ENCODE data around the gene PTPRT. TPM values are rescaled to one million over a fixed set of nuclear protein-coding genes. Genes with fewer than 3 reads are reported as not detected.

PTPRT gene
- total RNA-seq, 1 donor: under 0.01 TPM

GRCh38 chr20:42494290-42494689 is 695.4 kb downstream of the PTPRT start:
- Histone ChIP-seq H3K4me3 (ENCODE audit: low read length) (no peak overlapping the region), H3K4me1 (ENCODE audit: insufficient read depth, low read length) (peaks cover 7% of the 10 kb centered on the region), H3K9me3 (ENCODE audit: low read depth, low read length) (no peaks in the 10 kb centered on the region), H3K27me3 (ENCODE audit: insufficient read depth, low read length) (no peaks in the 10 kb centered on the region)

GRCh38 chr20:42493001-42493400 is 696.7 kb downstream of the PTPRT start:
- H3K4me1 ChIP-seq (ENCODE audit: insufficient read depth, low read length): peaks cover 7% of the 10 kb centered on the region
- no peak overlapping the region for H3K4me3 ChIP-seq (ENCODE audit: low read length)
- no peaks in the 10 kb centered on the region for H3K9me3 ChIP-seq (ENCODE audit: low read depth, low read length)
- no peaks in the 10 kb centered on the region for H3K27me3 ChIP-seq (ENCODE audit: insufficient read depth, low read length)

DNA sequence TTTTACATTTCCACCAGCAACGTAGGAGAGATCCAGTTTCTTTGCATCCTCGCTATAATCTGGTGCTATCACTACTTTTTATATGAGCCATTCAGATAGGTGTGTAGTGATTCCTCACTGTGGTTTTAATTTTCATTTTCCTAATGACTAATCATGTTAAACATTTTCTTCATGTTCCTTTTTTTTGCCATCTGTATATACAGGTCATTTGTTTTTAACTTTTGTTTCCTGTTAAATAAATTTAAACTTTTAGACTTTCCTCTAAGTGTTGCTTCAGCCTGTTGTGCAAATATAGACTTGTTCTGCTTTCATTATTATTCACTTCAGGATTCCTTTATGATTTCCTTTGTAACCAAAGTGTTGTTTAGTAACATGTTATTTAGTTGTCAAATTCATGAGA is 697.4 kb downstream of the PTPRT start:
- Histone ChIP-seq H3K9me3 (ENCODE audit: low read depth, low read length) (no peaks in the 10 kb centered on the region), H3K4me3 (ENCODE audit: low read length) (no peak overlapping the region), H3K27me3 (ENCODE audit: insufficient read depth, low read length) (no peaks in the 10 kb centered on the region), H3K4me1 (ENCODE audit: insufficient read depth, low read length) (peaks cover 7% of the 10 kb centered on the region)

- Histone ChIP-seq H3K4me1 (ENCODE audit: insufficient read depth, low read length) (peaks cover 18% of the 10 kb centered on the region), H3K4me3 (ENCODE audit: low read length) (no peak overlapping the region), H3K27me3 (ENCODE audit: insufficient read depth, low read length) (no peaks in the 10 kb centered on the region), H3K9me3 (ENCODE audit: low read depth, low read length) (no peaks in the 10 kb centered on the region)
These were observed 704.1 kb downstream of the PTPRT start for GRCh38 chr20:42485556-42485955.

- H3K27me3 ChIP-seq (ENCODE audit: insufficient read depth, low read length): no peaks in the 10 kb centered on the region
- H3K9me3 ChIP-seq (ENCODE audit: low read depth, low read length): no peaks in the 10 kb centered on the region
- H3K4me3 ChIP-seq (ENCODE audit: low read length): no peak overlapping the region
- peaks cover 18% of the 10 kb centered on the region for H3K4me1 ChIP-seq (ENCODE audit: insufficient read depth, low read length)
These were observed 704.8 kb downstream of the PTPRT start for GRCh38 chr20:42484790-42485375.

GRCh38 chr20:42484335-42484734 is 705.4 kb downstream of the PTPRT start:
- peaks cover 18% of the 10 kb centered on the region for H3K4me1 ChIP-seq (ENCODE audit: insufficient read depth, low read length)
- no peak overlapping the region for H3K4me3 ChIP-seq (ENCODE audit: low read length)

DNA sequence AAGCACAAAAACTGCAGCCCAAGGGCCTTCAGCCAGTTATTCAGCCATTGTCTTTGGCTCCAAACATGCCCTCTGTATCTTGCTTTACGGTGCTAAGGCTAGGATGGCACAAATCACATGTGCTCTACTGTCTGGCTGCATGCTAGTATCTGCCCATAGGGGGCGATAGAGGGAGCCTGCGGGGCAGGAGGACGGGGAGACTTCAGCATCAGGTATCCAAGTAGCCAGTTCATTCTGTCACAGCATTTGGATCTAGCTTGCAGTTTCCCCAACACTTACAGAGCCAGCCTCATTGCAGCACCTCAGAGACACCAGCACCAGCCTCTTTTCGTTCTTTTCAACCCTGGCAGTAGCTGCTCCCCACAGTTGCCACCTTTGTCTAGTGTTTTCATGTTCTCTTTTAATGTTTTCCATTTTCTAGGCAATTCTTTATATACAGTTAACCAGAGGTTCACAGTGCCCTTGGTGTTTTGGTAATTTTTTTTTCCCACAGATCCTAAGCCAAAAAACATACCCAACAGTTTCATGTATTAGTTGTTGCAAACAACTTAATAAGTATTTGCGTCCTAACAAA is 705.9 kb downstream of the PTPRT start:
- peaks cover 18% of the 10 kb centered on the region for H3K4me1 ChIP-seq (ENCODE audit: insufficient read depth, low read length)
- H3K4me3 ChIP-seq (ENCODE audit: low read length): no peak overlapping the region
- H3K27me3 ChIP-seq (ENCODE audit: insufficient read depth, low read length): no peaks in the 10 kb centered on the region
- H3K9me3 ChIP-seq (ENCODE audit: low read depth, low read length): no peaks in the 10 kb centered on the region

More at GRCh38 chr20:42484335-42484734, 705.4 kb downstream of the PTPRT start:
- Histone ChIP-seq H3K27me3 (ENCODE audit: insufficient read depth, low read length) (no peaks in the 10 kb centered on the region), H3K9me3 (ENCODE audit: low read depth, low read length) (no peaks in the 10 kb centered on the region)

GRCh38 chr20:42482808-42483207 is 706.9 kb downstream of the PTPRT start:
- H3K9me3 ChIP-seq (ENCODE audit: low read depth, low read length): no peaks in the 10 kb centered on the region
- H3K4me1 ChIP-seq (ENCODE audit: insufficient read depth, low read length): peaks cover 18% of the 10 kb centered on the region
- no peaks in the 10 kb centered on the region for H3K27me3 ChIP-seq (ENCODE audit: insufficient read depth, low read length)
- H3K4me3 ChIP-seq (ENCODE audit: low read length): no peak overlapping the region

GRCh38 chr20:42475773-42476172 is 713.9 kb downstream of the PTPRT start:
- Histone ChIP-seq H3K4me3 (ENCODE audit: low read length) (no peak overlapping the region), H3K4me1 (ENCODE audit: insufficient read depth, low read length) (no peaks in the 10 kb centered on the region), H3K9me3 (ENCODE audit: low read depth, low read length) (no peaks in the 10 kb centered on the region), H3K27me3 (ENCODE audit: insufficient read depth, low read length) (no peaks in the 10 kb centered on the region)

DNA sequence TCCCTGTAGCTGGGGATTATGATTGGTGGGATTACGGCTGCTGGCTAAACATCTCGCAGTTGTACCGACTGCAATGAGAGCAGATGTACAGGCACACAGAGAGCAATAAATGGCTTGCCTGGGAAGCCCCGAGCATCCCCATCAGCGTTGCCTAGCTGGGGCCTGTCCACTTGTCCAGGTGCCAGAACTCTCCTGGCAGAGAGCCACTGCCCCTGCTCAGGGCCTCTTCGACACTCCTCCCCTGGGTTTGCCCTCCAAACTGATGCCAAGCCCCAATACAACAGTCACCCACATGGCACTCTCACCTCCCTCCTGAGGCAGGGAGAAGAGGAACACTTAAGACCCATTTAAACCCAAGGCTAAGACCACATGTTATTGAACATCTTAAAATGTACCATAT is 715.1 kb downstream of the PTPRT start:
- Histone ChIP-seq H3K4me3 (ENCODE audit: low read length) (no peak overlapping the region), H3K27me3 (ENCODE audit: insufficient read depth, low read length) (no peaks in the 10 kb centered on the region), H3K9me3 (ENCODE audit: low read depth, low read length) (no peaks in the 10 kb centered on the region), H3K4me1 (ENCODE audit: insufficient read depth, low read length) (no peaks in the 10 kb centered on the region)

GRCh38 chr20:42472198-42472597 is 717.5 kb downstream of the PTPRT start:
- no peaks in the 10 kb centered on the region for H3K9me3 ChIP-seq (ENCODE audit: low read depth, low read length)
- H3K4me3 ChIP-seq (ENCODE audit: low read length): no peak overlapping the region
- no peaks in the 10 kb centered on the region for H3K27me3 ChIP-seq (ENCODE audit: insufficient read depth, low read length)
- H3K4me1 ChIP-seq (ENCODE audit: insufficient read depth, low read length): no peaks in the 10 kb centered on the region

GRCh38 chr20:42461965-42462593 is 727.6 kb downstream of the PTPRT start:
- Histone ChIP-seq H3K27me3 (ENCODE audit: insufficient read depth, low read length) (no peaks in the 10 kb centered on the region), H3K9me3 (ENCODE audit: low read depth, low read length) (no peaks in the 10 kb centered on the region), H3K4me1 (ENCODE audit: insufficient read depth, low read length) (no peaks in the 10 kb centered on the region), H3K4me3 (ENCODE audit: low read length) (no peak overlapping the region)

DNA sequence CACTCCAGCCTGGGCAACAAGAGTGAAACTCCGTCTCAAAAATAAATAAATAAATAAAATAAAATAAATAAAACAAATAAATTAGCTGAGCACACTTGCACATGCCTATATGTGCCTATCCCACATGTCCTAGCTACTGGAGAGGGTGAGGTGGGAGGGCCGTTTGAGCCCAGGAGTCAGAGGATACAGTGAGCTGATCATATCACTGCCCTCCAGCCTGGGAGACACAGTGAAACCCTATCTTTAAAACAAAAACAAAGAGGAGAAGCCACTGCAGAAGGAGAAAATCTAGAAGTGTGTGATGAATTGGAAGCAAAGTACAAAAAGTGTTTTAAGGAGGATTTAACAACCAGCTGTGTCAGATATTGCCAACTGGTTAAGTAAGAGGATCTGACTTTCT is 728.4 kb downstream of the PTPRT start:
- Histone ChIP-seq H3K9me3 (ENCODE audit: low read depth, low read length) (no peaks in the 10 kb centered on the region), H3K4me1 (ENCODE audit: insufficient read depth, low read length) (no peaks in the 10 kb centered on the region), H3K4me3 (ENCODE audit: low read length) (no peak overlapping the region), H3K27me3 (ENCODE audit: insufficient read depth, low read length) (no peaks in the 10 kb centered on the region)

- H3K4me3 ChIP-seq (ENCODE audit: low read length): no peak overlapping the region
- H3K9me3 ChIP-seq (ENCODE audit: low read depth, low read length): no peaks in the 10 kb centered on the region
- no peaks in the 10 kb centered on the region for H3K4me1 ChIP-seq (ENCODE audit: insufficient read depth, low read length)
- H3K27me3 ChIP-seq (ENCODE audit: insufficient read depth, low read length): no peaks in the 10 kb centered on the region
These were observed 742.4 kb downstream of the PTPRT start for GRCh38 chr20:42447270-42447669.

DNA sequence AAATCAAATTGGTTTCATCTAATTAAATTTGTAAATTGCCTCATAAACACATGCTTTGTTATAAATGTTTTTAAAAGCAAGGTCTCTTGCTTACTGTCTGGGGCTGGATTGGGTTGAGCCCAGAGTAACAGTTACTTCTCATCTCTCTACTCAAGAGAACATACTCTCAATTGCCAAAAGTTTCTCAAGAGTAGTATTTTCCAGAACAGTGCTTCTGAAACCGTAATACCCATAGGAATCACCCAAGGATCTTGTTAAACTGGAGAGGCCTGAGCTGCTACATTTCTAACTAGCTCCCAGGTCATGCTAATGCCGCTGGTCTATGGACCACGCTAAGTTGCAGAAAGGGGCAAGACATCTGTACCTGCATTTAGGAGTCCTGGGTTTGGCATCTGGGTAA is 744.9 kb downstream of the PTPRT start:
- Histone ChIP-seq H3K27me3 (ENCODE audit: insufficient read depth, low read length) (no peaks in the 10 kb centered on the region), H3K4me3 (ENCODE audit: low read length) (no peak overlapping the region), H3K4me1 (ENCODE audit: insufficient read depth, low read length) (no peaks in the 10 kb centered on the region), H3K9me3 (ENCODE audit: low read depth, low read length) (no peaks in the 10 kb centered on the region)

DNA sequence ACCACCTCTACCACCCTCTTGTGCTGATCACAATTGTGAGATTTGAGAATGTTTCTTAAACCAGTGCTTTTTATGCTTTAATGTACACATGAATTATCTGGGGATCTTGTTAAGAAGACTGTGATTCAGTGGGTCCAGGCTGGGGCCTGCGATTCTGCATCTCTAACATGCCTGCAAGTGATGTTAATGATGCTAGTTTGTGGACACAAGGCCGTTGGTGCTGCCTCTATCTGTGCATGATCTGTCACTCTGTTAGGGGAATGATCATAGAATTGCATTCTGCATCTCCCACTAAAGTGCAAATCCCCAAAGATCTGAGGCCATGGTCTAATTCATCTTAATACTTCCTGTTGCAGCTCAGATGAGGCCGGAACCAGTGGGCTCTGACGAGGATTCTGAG is 746.5 kb downstream of the PTPRT start:
- H3K4me3 ChIP-seq (ENCODE audit: low read length): no peak overlapping the region
- no peaks in the 10 kb centered on the region for H3K4me1 ChIP-seq (ENCODE audit: insufficient read depth, low read length)
- no peaks in the 10 kb centered on the region for H3K9me3 ChIP-seq (ENCODE audit: low read depth, low read length)
- H3K27me3 ChIP-seq (ENCODE audit: insufficient read depth, low read length): no peaks in the 10 kb centered on the region

Data from mononuclear cell (primary cell).